OCI-LY1 (cell line): ENCODE data around the gene URAD.

ENCODE experiments used
- H2AFZ ChIP-seq: fragments of 200-600 bp; sonication (generic), shearing (Covaris generic); 2 replicates; pipeline ENCODE4 v1.6.0; 2014; ENCODE audit warnings: antibody characterized with exemption, mild to moderate bottlenecking, low read length
- H3F3A ChIP-seq: fragments of 200-600 bp; sonication (generic), shearing (Covaris generic); 2 replicates; pipeline ENCODE4 v1.6.0; 2014; ENCODE audit warnings: mild to moderate bottlenecking, antibody characterized with exemption, low read length, moderate library complexity; ENCODE audit not compliant: insufficient read depth
- H3K27ac ChIP-seq: fragments of 200-600 bp; sonication (generic); 2 replicates; pipeline ENCODE4 v1.5.1; 2014; ENCODE audit warnings: low read length, mixed run types, mild to moderate bottlenecking, low read depth; ENCODE audit not compliant: poor library complexity, severe bottlenecking
- H3K27me3 ChIP-seq: fragments of 200-600 bp; sonication (generic); 2 replicates; pipeline ENCODE4 v1.6.0; 2014; ENCODE audit warnings: antibody characterized with exemption, mild to moderate bottlenecking, low read length, moderate library complexity; ENCODE audit not compliant: insufficient read depth
- H3K36me3 ChIP-seq: fragments of 200-600 bp; sonication (generic); 2 replicates; pipeline ENCODE4 v1.6.1; 2014; ENCODE audit warnings: mild to moderate bottlenecking, antibody characterized with exemption, low read length, moderate library complexity, mixed read lengths; ENCODE audit not compliant: insufficient read depth
- H3K4me1 ChIP-seq: fragments of 200-600 bp; sonication (generic); 2 replicates; pipeline ENCODE4 v1.5.1; 2014; ENCODE audit warnings: mild to moderate bottlenecking, low read length, moderate library complexity; ENCODE audit not compliant: insufficient read depth, severe bottlenecking
- H3K4me2 ChIP-seq: fragments of 200-600 bp; sonication (generic), shearing (Covaris generic); 2 replicates; pipeline ENCODE4 v1.6.1; 2014; ENCODE audit warnings: low read length
- H3K4me3 ChIP-seq: fragments of 200-600 bp; sonication (generic); 2 replicates; pipeline ENCODE4 v1.5.1; 2014; ENCODE audit warnings: low read length, low read depth, mild to moderate bottlenecking, mixed read lengths; ENCODE audit not compliant: poor library complexity, severe bottlenecking
- H3K79me2 ChIP-seq: fragments of 200-600 bp; shearing (Covaris generic); 2 replicates; pipeline ENCODE4 v1.6.1; 2016; ENCODE audit warnings: mixed run types, low read length, mixed read lengths; ENCODE audit not compliant: insufficient read depth
- H3K9ac ChIP-seq: fragments of 200-600 bp; sonication (generic), shearing (Covaris generic); 2 replicates; pipeline ENCODE4 v1.6.1; 2014; ENCODE audit warnings: mild to moderate bottlenecking, low read length, mixed read lengths
- H3K9me2 ChIP-seq: fragments of 200-600 bp; sonication (generic), shearing (Covaris generic); 2 replicates; pipeline ENCODE4 v1.6.1; 2014; ENCODE audit warnings: low read depth, mild to moderate bottlenecking, low read length, mixed read lengths
- H3K9me3 ChIP-seq: fragments of 200-600 bp; shearing (Covaris generic); 2 replicates; pipeline ENCODE4 v1.6.1; 2014; ENCODE audit warnings: low read length, mixed read lengths
- H4K20me1 ChIP-seq: fragments of 200-600 bp; sonication (generic), shearing (Covaris generic); 2 replicates; pipeline ENCODE4 v1.6.0; 2016; ENCODE audit warnings: mild to moderate bottlenecking, low read length; ENCODE audit not compliant: insufficient read depth
- CTCF ChIP-seq: fragments of 200-600 bp; sonication (generic), shearing (Covaris generic); IDR thresholded peaks from 2 replicates; pipeline ENCODE4 v1.5.1; 2017; ENCODE audit warnings: mild to moderate bottlenecking, antibody characterized with exemption, low read length, moderate library complexity, mixed read lengths
- EZH2 ChIP-seq: fragments of 200-600 bp; sonication (generic), shearing (Covaris generic); IDR thresholded peaks from 2 replicates; pipeline ENCODE4 v1.8.0; 2017; ENCODE audit warnings: borderline replicate concordance, mixed run types, mild to moderate bottlenecking, antibody characterized with exemption, low read length, moderate library complexity, mixed read lengths

URAD gene

GRCh38 chr13:27967736-27968315 is 20.7 kb downstream of the URAD start:
- no peak overlapping the region for H3K9ac ChIP-seq
- H3K27me3 ChIP-seq: no peaks in the 10 kb centered on the region
- H3K36me3 ChIP-seq: no peaks in the 10 kb centered on the region
- no peak overlapping the region for H3K4me2 ChIP-seq
- H3F3A ChIP-seq: no peaks in the 10 kb centered on the region
- TF ChIP-seq CTCF (no peak), EZH2 (no peak)
- H3K27ac ChIP-seq: no peak overlapping the region
- H4K20me1 ChIP-seq: no peaks in the 10 kb centered on the region
- H3K79me2 ChIP-seq: no peaks in the 10 kb centered on the region
- no peak overlapping the region for H2AFZ ChIP-seq
- no peaks in the 10 kb centered on the region for H3K4me1 ChIP-seq
- H3K9me3 ChIP-seq: no peaks in the 10 kb centered on the region
- no peak overlapping the region for H3K4me3 ChIP-seq
- no peaks in the 10 kb centered on the region for H3K9me2 ChIP-seq

- H3F3A ChIP-seq: no peaks in the 10 kb centered on the region
- no peak overlapping the region for H3K9ac ChIP-seq
- H3K9me3 ChIP-seq: no peaks in the 10 kb centered on the region
- H3K4me1 ChIP-seq: no peaks in the 10 kb centered on the region
- no peak overlapping the region for H3K4me2 ChIP-seq
- H3K36me3 ChIP-seq: no peaks in the 10 kb centered on the region
- H3K27me3 ChIP-seq: no peaks in the 10 kb centered on the region
- H3K9me2 ChIP-seq: no peaks in the 10 kb centered on the region
- H4K20me1 ChIP-seq: no peaks in the 10 kb centered on the region
- no peak overlapping the region for H3K4me3 ChIP-seq
- no peak overlapping the region for H2AFZ ChIP-seq
- no peak overlapping the region for H3K27ac ChIP-seq
- H3K79me2 ChIP-seq: no peaks in the 10 kb centered on the region
- no peak for TF ChIP-seq EZH2
- TF ChIP-seq CTCF: no peak
Measured at GRCh38 chr13:27967203-27967735, 21.2 kb downstream of the URAD start.

- no peaks in the 10 kb centered on the region for H3K9me2 ChIP-seq
- no peaks in the 10 kb centered on the region for H3F3A ChIP-seq
- no peaks in the 10 kb centered on the region for H3K27me3 ChIP-seq
- TF ChIP-seq EZH2 (no peak), CTCF (no peak)
- H2AFZ ChIP-seq: no peak overlapping the region
- H3K4me2 ChIP-seq: no peak overlapping the region
- no peak overlapping the region for H3K27ac ChIP-seq
- no peaks in the 10 kb centered on the region for H3K4me1 ChIP-seq
- H3K4me3 ChIP-seq: no peak overlapping the region
- no peaks in the 10 kb centered on the region for H4K20me1 ChIP-seq
- no peaks in the 10 kb centered on the region for H3K79me2 ChIP-seq
- no peak overlapping the region for H3K9ac ChIP-seq
- no peaks in the 10 kb centered on the region for H3K36me3 ChIP-seq
- no peaks in the 10 kb centered on the region for H3K9me3 ChIP-seq
Measured at GRCh38 chr13:27966641-27967202, 21.8 kb downstream of the URAD start.
